SK-N-SH (cell line): ENCODE data around the gene VAMP2. TPM values are rescaled to one million over a fixed set of nuclear protein-coding genes. Genes with fewer than 3 reads are reported as not detected.

Source experiments
- CTCF ChIA-PET: fragments of 300-600, 350-600 bp; formaldehyde crosslinking; extraction: SDS; loops from one replicate; lab custom pipeline; 2021; lab: Yijun Ruan, JAX
- POLR2A ChIA-PET: fragments of 350-600 bp; sonication (Branson Sonifier 250); formaldehyde crosslinking; extraction: SDS; loops from one replicate; lab custom pipeline; 2020; ENCODE audit warnings: antibody characterized with exemption, inconsistent platforms; lab: Yijun Ruan, JAX
- DNase-seq: peaks from one replicate; pipeline ENCODE4 v3.0.0; 2012
- H2AFZ ChIP-seq: fragments of 200-600 bp; sonication (generic); 2 replicates; pipeline ENCODE4 v1.8.1; 2016; ENCODE audit warnings: antibody characterized with exemption, mild to moderate bottlenecking, low read depth
- H3F3A ChIP-seq: fragments of 200-600 bp; sonication (generic); replicated peaks from 2 replicates; pipeline ENCODE3; 2016; ENCODE audit warnings: antibody characterized with exemption, mild to moderate bottlenecking; ENCODE audit not compliant: insufficient read depth
- H3K27ac ChIP-seq, 2 experiments: fragments of 200-500 bp in 1 of 2; fragments of 200-600 bp in 1 of 2; sonication (Bioruptor generic) in 1 of 2; sonication (generic), shearing (Covaris generic) in 1 of 2; 2 replicates each; pipeline versions ENCODE4 v1.5.1 to v1.6.1; 2014 to 2016; ENCODE audit warnings: low read depth in 2 of 2, inconsistent platforms in 1 of 2, low read length in 1 of 2, mild to moderate bottlenecking in 1 of 2, mixed read lengths in 1 of 2
- H3K27me3 ChIP-seq: fragments of 200-600 bp; sonication (generic), shearing (Covaris generic); 2 replicates; pipeline ENCODE4 v1.6.1; 2016; ENCODE audit warnings: mixed run types; ENCODE audit not compliant: insufficient read depth
- H3K36me3 ChIP-seq, 2 experiments: fragments of 200-500 bp in 1 of 2; fragments of 200-600 bp in 1 of 2; sonication (Bioruptor generic) in 1 of 2; sonication (generic) in 1 of 2; replicated peaks in 1 of 2; 2 replicates each; pipeline versions ENCODE3 to v1.5.1; 2014 to 2016; ENCODE audit warnings: low read length in 1 of 2, mild to moderate bottlenecking in 1 of 2; ENCODE audit not compliant: insufficient read depth in 2 of 2, control insufficient read depth in 1 of 2
- H3K4me1 ChIP-seq, 2 experiments: fragments of 200-500 bp in 1 of 2; fragments of 200-600 bp in 1 of 2; sonication (Bioruptor generic) in 1 of 2; sonication (generic), shearing (Covaris generic) in 1 of 2; 2 replicates each; pipeline versions ENCODE4 v1.5.1 to v1.6.1; 2014 to 2016; ENCODE audit warnings: low read depth in 1 of 2, low read length in 1 of 2, mixed run types in 1 of 2; ENCODE audit not compliant: insufficient read depth in 2 of 2, control insufficient read depth in 1 of 2
- H3K4me2 ChIP-seq: fragments of 200-600 bp; sonication (generic), shearing (Covaris generic); 2 replicates; pipeline ENCODE4 v1.6.1; 2017; ENCODE audit warnings: mixed run types
- H3K4me3 ChIP-seq, 2 experiments: fragments of 200-500 bp in 1 of 2; fragments of 200-600 bp in 1 of 2; sonication (Bioruptor generic) in 1 of 2; sonication (generic), shearing (Covaris generic) in 1 of 2; 2 replicates each; pipeline versions ENCODE4 v1.5.1 to v1.8.1; 2014 to 2016; ENCODE audit warnings: low read depth in 2 of 2, inconsistent platforms in 1 of 2, low read length in 1 of 2, mild to moderate bottlenecking in 1 of 2, mixed read lengths in 1 of 2, moderate library complexity in 1 of 2
- H3K79me2 ChIP-seq: fragments of 200-600 bp; sonication (generic); 2 replicates; pipeline ENCODE4 v1.8.1; 2017; ENCODE audit warnings: mild to moderate bottlenecking; ENCODE audit not compliant: insufficient read depth
- H3K9ac ChIP-seq: fragments of 200-600 bp; sonication (generic); 2 replicates; pipeline ENCODE4 v1.6.1; 2017; ENCODE audit warnings: mixed run types
- H3K9me2 ChIP-seq: fragments of 200-600 bp; sonication (generic); 2 replicates; pipeline ENCODE4 v1.6.1; 2017; ENCODE audit warnings: mixed run types
- H3K9me3 ChIP-seq: fragments of 200-600 bp; sonication (generic); 2 replicates; pipeline ENCODE4 v1.6.1; 2017; ENCODE audit warnings: mixed run types, mild to moderate bottlenecking, moderate library complexity
- H4K20me1 ChIP-seq: fragments of 200-600 bp; sonication (generic); 2 replicates; pipeline ENCODE4 v1.6.1; 2017; ENCODE audit warnings: mild to moderate bottlenecking, mixed run types; ENCODE audit not compliant: insufficient read depth
- EP300 ChIP-seq, 2 experiments: IDR thresholded peaks; 2 replicates each; pipeline versions ENCODE4 v1.4.0 to v1.6.1; 2012; ENCODE audit warnings: borderline replicate concordance in 1 of 2, low read depth in 1 of 2, low read length in 1 of 2
- EZH2phosphoT487 ChIP-seq: fragments of 200-600 bp; sonication (generic); IDR thresholded peaks from 2 replicates; pipeline ENCODE4 v1.6.1; 2017; ENCODE audit warnings: low read depth, mixed run types, mild to moderate bottlenecking, antibody characterized with exemption, moderate library complexity, borderline replicate concordance
- FOXM1 ChIP-seq: IDR thresholded peaks from 2 replicates; pipeline ENCODE4 v1.4.0; 2012; ENCODE audit warnings: low read depth, mild to moderate bottlenecking
- GATA2 ChIP-seq: sonication (generic); formaldehyde crosslinking; IDR thresholded peaks from 2 replicates; pipeline ENCODE4 v1.5.0; 2020; ENCODE audit warnings: mild to moderate bottlenecking, missing genetic modification reagents
- MAX ChIP-seq: IDR thresholded peaks from 2 replicates; pipeline ENCODE4 v1.4.0; 2012; ENCODE audit warnings: low read depth
- NRF1 ChIP-seq: IDR thresholded peaks from 2 replicates; pipeline ENCODE4 v1.6.1; 2012; ENCODE audit warnings: low read depth, mild to moderate bottlenecking, low read length
- PBX3 ChIP-seq: IDR thresholded peaks from 2 replicates; pipeline ENCODE4; 2012
- RAD21 ChIP-seq: IDR thresholded peaks from 2 replicates; pipeline ENCODE4 v1.6.1; 2012; ENCODE audit warnings: mild to moderate bottlenecking, low read length
- RFX5 ChIP-seq: IDR thresholded peaks from 2 replicates; pipeline ENCODE4 v1.6.1; 2012; ENCODE audit warnings: mild to moderate bottlenecking, improper control_type of control experiment, low read length
- TEAD4 ChIP-seq: IDR thresholded peaks from 2 replicates; pipeline ENCODE4 v1.4.0; 2012; ENCODE audit warnings: mild to moderate bottlenecking, borderline replicate concordance; ENCODE audit not compliant: insufficient read depth
- YY1 ChIP-seq: IDR thresholded peaks from 2 replicates; pipeline ENCODE4 v1.4.0; 2012; ENCODE audit warnings: low read depth, mild to moderate bottlenecking
- WGBS: methylation state at CpG from one replicate; pipeline ENCODE4 v1.1.6; 2017; ENCODE audit warnings: low lambda C conversion rate; 5-methylcytosine and 5-hydroxymethylcytosine counted together
- polyA plus RNA-seq, 3 experiments: library from polyadenylated mRNA; depleted of rRNA; stranded (reverse); fragments of >200 nt; gene quantifications; 2 replicates each; pipeline ENCODE4 v1.2.3, GENCODE V29; 2012

The VAMP2 gene
- polyA plus RNA-seq, 1 of the 3 experiments (the other 2 are of a cell fraction), result 42.0 TPM

- ChIA-PET POLR2A (interaction anchor here (1.0 to 2.3 kb wide), 2 partner anchors 29 kb away, joined by 3 to 6 read pairs; no protein-coding TSS in a partner anchor), CTCF (interaction anchor here (0.6 to 1.9 kb wide), 2 partner anchors 51 to 64 kb away, joined by 3 to 6 read pairs; no protein-coding TSS in a partner anchor)
- Histone ChIP-seq H2AFZ (no peak overlapping the region), H3K9ac (no peak overlapping the region), H3K9me2 (no peaks in the 10 kb centered on the region), H3K4me3 (no peak overlapping the region), H3K79me2 (no peaks in the 10 kb centered on the region), H3F3A (peaks cover 11% of the 10 kb centered on the region), H3K27ac (no peak overlapping the region), H3K9me3 (no peaks in the 10 kb centered on the region), H3K4me2 (no peak overlapping the region), H3K27me3 (no peaks in the 10 kb centered on the region), H3K36me3 (peaks cover 24 to 71% of the 10 kb centered on the region in 2 experiments), H4K20me1 (peaks cover 6% of the 10 kb centered on the region; the same call in 1 of the 2 replicates), H3K4me1 (no peaks in the 10 kb centered on the region; a peak in 1 of 4 replicates)
- WGBS, result 84% methylated on average over 7 of the region's 15 CpGs
- DNase-seq, result no peak
- no peak for TF ChIP-seq FOXM1
- TF ChIP-seq NRF1, result no peak
- no peak for TF ChIP-seq EP300 (IDR thresholded peaks at IDR 0.05; ENCODE audit: borderline replicate concordance in 1 of 2, low read depth in 1 of 2, low read length in 1 of 2)
- no peak for TF ChIP-seq EZH2phosphoT487
- no peak for TF ChIP-seq YY1
- no peak for TF ChIP-seq MAX
- no peak for TF ChIP-seq TEAD4
Measured at GRCh38 chr17:8144401-8145231, 18.1 kb downstream of the VAMP2 start.

- no peak overlapping the region for H3K4me3 ChIP-seq
- no peak overlapping the region for H3K27ac ChIP-seq
- no peak overlapping the region for H2AFZ ChIP-seq
- H3F3A ChIP-seq, result peaks cover 18% of the 10 kb centered on the region
- no peak overlapping the region for H3K4me2 ChIP-seq
- no peaks in the 10 kb centered on the region for H3K9me3 ChIP-seq
- CTCF ChIA-PET, result interaction anchor here (1.9 kb wide), 1 partner anchor 51 kb away, joined by 6 read pairs; no protein-coding TSS in a partner anchor
- H3K9me2 ChIP-seq, result no peaks in the 10 kb centered on the region
- H3K79me2 ChIP-seq, result no peaks in the 10 kb centered on the region
- no peak overlapping the region for H3K9ac ChIP-seq
- POLR2A ChIA-PET, result interaction anchor here (1.0 kb wide), 1 partner anchor 30 kb away, joined by 3 read pairs; no protein-coding TSS in a partner anchor
- no peaks in the 10 kb centered on the region for H3K27me3 ChIP-seq
- DNase-seq, result no peak
- H4K20me1 ChIP-seq, result peaks cover 8% of the 10 kb centered on the region; the same call in 1 of the 2 replicates
- TF ChIP-seq GATA2, result no peak
- TF ChIP-seq PBX3, result no peak
- no peak for TF ChIP-seq RFX5
- TF ChIP-seq RAD21, result no peak
- WGBS, result 92% methylated on average over 17 of the region's 22 CpGs
- peaks cover 20 to 65% of the 10 kb centered on the region in 2 experiments for H3K36me3 ChIP-seq
- H3K4me1 ChIP-seq, result no peaks in the 10 kb centered on the region; a peak in 1 of 4 replicates
Measured at GRCh38 chr17:8143581-8144400, 19.0 kb downstream of the VAMP2 start.
